Measurements from ENCODE around the gene NEU1.
"Not testable (repeated sequence)": the region's sequence is repeated elsewhere in the genome, so short reads cannot be mapped to it uniquely, and the experiment has no call there.

The NEU1 gene

GRCh38 chr6:31871046-31871659, 8.5 kb upstream of the NEU1 start:
- DNase-seq: no peak

GRCh38 chr6:31870385-31870921, 7.8 kb upstream of the NEU1 start:
- no peak for DNase-seq

GRCh38 chr6:31869343-31869742, 6.7 kb upstream of the NEU1 start:
- no peak for DNase-seq

GRCh38 chr6:31868658-31868971, 6.0 kb upstream of the NEU1 start:
- DNase-seq: not testable (repeated sequence)

- no peak for DNase-seq
These were observed 2.8 kb upstream of the NEU1 start for GRCh38 chr6:31865205-31866118.

GRCh38 chr6:31864818-31865204, 2.2 kb upstream of the NEU1 start:
- DNase-seq: no peak

- not testable (repeated sequence) for DNase-seq
These were observed 1.5 kb upstream of the NEU1 start for GRCh38 chr6:31864123-31864562.

- DNase-seq: no peak
These were observed 690 bp downstream of the NEU1 start for GRCh38 chr6:31861919-31862343.

GRCh38 chr6:31861150-31861549, 1.5 kb downstream of the NEU1 start:
- no peak for DNase-seq

- DNase-seq: no peak
These were observed 2.3 kb downstream of the NEU1 start for GRCh38 chr6:31860349-31860748.

- no peak for DNase-seq
These were observed 2.7 kb downstream of the NEU1 start for GRCh38 chr6:31859923-31860322.

- no peak for DNase-seq
These were observed 3.9 kb downstream of the NEU1 start for GRCh38 chr6:31858707-31859106.

- not testable (repeated sequence) for DNase-seq
These were observed 4.8 kb downstream of the NEU1 start for GRCh38 chr6:31857774-31858173.

- not testable (repeated sequence) for DNase-seq
These were observed 10.5 kb downstream of the NEU1 start for GRCh38 chr6:31851980-31852718.

GRCh38 chr6:31851485-31851832, 11.2 kb downstream of the NEU1 start:
- DNase-seq: no peak

GRCh38 chr6:31850765-31851484, 11.7 kb downstream of the NEU1 start:
- DNase-seq: no peak

GRCh38 chr6:31847276-31847978, 15.2 kb downstream of the NEU1 start:
- DNase-seq: no peak

GRCh38 chr6:31844507-31844906, 18.1 kb downstream of the NEU1 start:
- no peak for DNase-seq

- DNase-seq: no peak
These were observed 20.6 kb downstream of the NEU1 start for GRCh38 chr6:31842053-31842452.

- DNase-seq: not testable (repeated sequence)
These were observed 22.9 kb downstream of the NEU1 start for GRCh38 chr6:31839779-31840126.

GRCh38 chr6:31838968-31839367, 23.7 kb downstream of the NEU1 start:
- DNase-seq: no peak

- DNase-seq: not testable (repeated sequence)
These were observed 24.5 kb downstream of the NEU1 start for GRCh38 chr6:31838114-31838553.
